ENCODE data around the gene SNTG2. TPM values are rescaled to one million over a fixed set of nuclear protein-coding genes. Genes with fewer than 3 reads are reported as not detected.

Gene SNTG2
- total and polyA plus RNA-seq, 4 donors = not detected

DNA sequence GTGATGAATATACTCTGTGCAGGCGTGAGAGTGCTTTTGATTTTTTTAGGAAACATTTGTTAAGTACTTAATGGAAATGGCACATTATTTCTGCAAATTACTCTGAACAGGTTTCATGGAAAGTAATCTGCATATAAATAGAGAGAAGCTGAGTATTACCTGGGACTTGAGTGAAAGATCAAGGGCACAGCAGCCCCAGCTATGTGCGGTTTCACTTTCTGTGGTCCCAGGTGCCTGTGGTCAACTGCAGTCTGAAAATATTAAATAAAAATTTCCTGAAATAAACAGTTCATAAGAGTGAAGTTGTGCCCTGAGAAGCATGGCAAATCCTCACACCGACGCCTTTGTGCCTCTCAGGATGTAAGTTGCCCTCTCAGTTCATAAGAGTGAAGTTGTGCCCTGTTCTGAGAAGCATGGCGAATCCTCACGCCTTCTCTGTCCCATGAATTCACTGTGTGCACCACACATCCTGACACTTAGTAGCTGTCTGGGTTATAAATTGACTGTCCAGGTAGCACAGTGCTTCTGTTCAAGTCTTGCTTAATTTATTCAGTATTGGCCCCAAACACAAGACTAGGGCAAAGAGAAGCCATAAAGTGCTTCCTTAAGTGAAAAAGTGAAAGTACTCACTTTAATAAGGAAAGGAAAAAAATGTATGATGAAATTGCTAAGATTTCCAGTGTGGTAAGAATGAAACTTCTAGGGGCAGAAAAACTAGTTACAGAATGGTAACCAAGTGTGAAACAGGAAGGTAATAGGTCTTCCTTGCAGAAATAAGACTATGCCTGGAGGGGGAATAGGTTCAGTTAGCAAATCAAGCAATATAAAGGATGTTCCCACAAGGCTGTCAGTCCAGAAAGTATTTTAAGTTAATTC is 4.3 kb upstream of the SNTG2 start (continued):
- TF ChIP-seq, protein P1, sequence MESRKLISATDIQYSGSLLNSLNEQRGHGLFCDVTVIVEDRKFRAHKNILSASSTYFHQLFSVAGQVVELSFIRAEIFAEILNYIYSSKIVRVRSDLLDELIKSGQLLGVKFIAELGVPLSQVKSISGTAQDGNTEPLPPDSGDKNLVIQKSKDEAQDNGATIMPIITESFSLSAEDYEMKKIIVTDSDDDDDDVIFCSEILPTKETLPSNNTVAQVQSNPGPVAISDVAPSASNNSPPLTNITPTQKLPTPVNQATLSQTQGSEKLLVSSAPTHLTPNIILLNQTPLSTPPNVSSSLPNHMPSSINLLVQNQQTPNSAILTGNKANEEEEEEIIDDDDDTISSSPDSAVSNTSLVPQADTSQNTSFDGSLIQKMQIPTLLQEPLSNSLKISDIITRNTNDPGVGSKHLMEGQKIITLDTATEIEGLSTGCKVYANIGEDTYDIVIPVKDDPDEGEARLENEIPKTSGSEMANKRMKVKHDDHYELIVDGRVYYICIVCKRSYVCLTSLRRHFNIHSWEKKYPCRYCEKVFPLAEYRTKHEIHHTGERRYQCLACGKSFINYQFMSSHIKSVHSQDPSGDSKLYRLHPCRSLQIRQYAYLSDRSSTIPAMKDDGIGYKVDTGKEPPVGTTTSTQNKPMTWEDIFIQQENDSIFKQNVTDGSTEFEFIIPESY (IDR thresholded peaks at IDR 0.05) = no peak

DNA sequence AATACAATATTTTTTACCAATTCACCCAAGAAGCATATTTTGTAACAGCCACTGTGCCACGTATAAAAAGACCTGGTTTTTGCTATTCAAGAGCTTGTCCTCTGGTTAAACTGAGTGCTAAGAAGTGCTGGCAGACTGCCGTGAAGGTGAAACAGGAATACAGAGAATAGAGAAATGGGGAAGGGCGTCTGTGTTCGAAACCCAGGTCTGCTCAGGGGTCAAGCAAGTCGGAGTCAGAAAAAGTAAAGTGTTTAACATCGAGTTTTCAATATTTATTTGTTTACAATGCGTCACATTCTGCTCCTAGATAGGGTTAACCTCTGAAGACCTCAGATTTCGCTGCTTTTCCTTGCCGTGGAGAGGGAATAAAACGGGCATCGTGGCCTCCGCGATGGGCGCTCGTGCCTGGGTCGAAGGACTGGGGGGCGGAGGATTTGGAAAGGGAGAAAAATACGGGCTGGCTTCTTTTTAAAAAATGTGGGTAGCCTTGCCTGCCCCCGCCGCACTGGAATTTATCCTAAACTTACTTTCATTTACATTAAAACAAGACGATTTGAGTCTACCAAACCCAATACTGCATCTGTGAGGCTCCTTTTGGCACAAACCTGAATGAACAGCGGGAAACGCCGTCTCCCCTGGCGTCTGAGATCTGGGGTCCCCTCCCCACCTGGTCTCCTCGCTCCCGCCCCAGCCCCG is 1.1 kb upstream of the SNTG2 start:
- Histone ChIP-seq H3K9me3 (ENCODE audit: control insufficient read depth in 4 of 4, low read length in 3 of 4) (peaks cover 0 to 8% (median 4%) of the 10 kb centered on the region in 4 donors), H3K27me3 (ENCODE audit: control insufficient read depth in 4 of 4, insufficient read depth in 4 of 4, low read length in 3 of 4) (peaks cover 0 to 12% (median 5%) of the 10 kb centered on the region in 4 donors), H3K27ac (ENCODE audit: low read depth in 1 of 2, low read length in 2 of 2) (no peak overlapping the region)

DNA sequence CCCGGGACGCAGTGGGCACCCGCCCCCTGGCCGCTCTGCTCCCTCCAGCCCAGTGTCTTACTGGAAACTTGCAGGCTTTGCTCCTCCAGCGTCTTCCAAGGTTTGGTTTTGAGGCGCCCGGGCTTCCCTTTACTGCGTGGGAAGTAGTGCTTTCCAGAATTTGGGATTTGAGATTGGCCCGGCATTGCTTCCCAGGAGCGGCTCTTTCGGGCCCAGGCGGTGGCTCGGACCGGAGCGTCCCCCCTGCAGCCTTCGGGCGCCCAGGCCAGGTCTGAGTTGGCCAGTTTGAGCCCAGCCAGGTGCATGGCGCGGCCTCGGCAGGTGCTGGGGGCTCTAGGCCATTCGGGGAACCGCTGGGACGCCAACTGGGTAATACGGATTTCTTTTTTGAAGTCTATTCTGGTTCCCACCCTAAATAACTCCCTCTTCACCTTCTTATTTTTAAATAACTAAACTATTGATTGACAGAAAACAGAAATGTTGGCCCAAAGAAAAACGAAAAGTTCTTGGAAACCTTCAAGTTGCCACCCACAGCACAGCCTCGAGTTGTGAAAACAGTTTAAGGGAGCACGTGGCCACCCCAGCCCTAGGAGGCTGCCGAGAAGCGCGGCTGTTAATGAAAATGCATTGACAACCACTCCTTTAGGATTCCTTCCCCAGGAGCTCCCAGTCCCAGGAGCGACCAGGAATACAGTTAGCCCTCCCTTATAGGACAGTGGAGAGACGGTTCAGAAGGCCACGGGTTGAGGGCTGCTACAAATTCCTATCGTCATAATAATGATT is 766 bp downstream of the SNTG2 start:
- peaks cover 3 to 18% (median 8%) of the 10 kb centered on the region in 4 donors for H3K4me1 ChIP-seq (ENCODE audit: control insufficient read depth in 4 of 4, insufficient read depth in 4 of 4, low read length in 3 of 4)
- WGBS = 7% methylated on average over 34 of the region's 34 CpGs
- DNase-seq (ENCODE audit: low spot score) = no peak
- H3K9me3 ChIP-seq (ENCODE audit: control insufficient read depth in 4 of 4, low read length in 3 of 4) = no peaks in the 10 kb centered on the region
- H3K4me3 ChIP-seq (ENCODE audit: low read depth in 1 of 3, low read length in 3 of 3) = peak overlapping the region in 1 of 3 donors; percentile 58
- H3K27me3 ChIP-seq (ENCODE audit: control insufficient read depth in 4 of 4, insufficient read depth in 4 of 4, low read length in 3 of 4) = peaks cover 0 to 10% (median 4%) of the 10 kb centered on the region in 4 donors
- no peak overlapping the region for H3K9ac ChIP-seq (ENCODE audit: low read depth in 1 of 2, low read length in 2 of 2)
- H3K27ac ChIP-seq (ENCODE audit: low read depth in 1 of 2, low read length in 2 of 2) = no peak overlapping the region
- H3K36me3 ChIP-seq (ENCODE audit: control insufficient read depth in 4 of 4, insufficient read depth in 3 of 4, low read depth in 1 of 4, low read length in 3 of 4) = no peaks in the 10 kb centered on the region
- TF ChIP-seq FOXA2 (IDR thresholded peaks at IDR 0.05) (no peak), SP1 (IDR thresholded peaks at IDR 0.05) (no peak), HNF4A (conservative IDR thresholded peaks at IDR 0.05) (no peak), EGR1 (IDR thresholded peaks at IDR 0.05; ENCODE audit: low read depth in 2 of 2) (no peak), FOXA1 (IDR thresholded peaks at IDR 0.05) (no peak), RXRA (IDR thresholded peaks at IDR 0.05) (no peak), NR2F2 (IDR thresholded peaks at IDR 0.05) (no peak)
- TF ChIP-seq, protein P2, sequence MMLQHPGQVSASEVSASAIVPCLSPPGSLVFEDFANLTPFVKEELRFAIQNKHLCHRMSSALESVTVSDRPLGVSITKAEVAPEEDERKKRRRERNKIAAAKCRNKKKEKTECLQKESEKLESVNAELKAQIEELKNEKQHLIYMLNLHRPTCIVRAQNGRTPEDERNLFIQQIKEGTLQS (IDR thresholded peaks at IDR 0.05) = no peak
- TF ChIP-seq, protein P3, sequence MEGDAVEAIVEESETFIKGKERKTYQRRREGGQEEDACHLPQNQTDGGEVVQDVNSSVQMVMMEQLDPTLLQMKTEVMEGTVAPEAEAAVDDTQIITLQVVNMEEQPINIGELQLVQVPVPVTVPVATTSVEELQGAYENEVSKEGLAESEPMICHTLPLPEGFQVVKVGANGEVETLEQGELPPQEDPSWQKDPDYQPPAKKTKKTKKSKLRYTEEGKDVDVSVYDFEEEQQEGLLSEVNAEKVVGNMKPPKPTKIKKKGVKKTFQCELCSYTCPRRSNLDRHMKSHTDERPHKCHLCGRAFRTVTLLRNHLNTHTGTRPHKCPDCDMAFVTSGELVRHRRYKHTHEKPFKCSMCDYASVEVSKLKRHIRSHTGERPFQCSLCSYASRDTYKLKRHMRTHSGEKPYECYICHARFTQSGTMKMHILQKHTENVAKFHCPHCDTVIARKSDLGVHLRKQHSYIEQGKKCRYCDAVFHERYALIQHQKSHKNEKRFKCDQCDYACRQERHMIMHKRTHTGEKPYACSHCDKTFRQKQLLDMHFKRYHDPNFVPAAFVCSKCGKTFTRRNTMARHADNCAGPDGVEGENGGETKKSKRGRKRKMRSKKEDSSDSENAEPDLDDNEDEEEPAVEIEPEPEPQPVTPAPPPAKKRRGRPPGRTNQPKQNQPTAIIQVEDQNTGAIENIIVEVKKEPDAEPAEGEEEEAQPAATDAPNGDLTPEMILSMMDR (IDR thresholded peaks at IDR 0.05; ENCODE audit: low read depth, low read length, missing input control) = no peak
- TF ChIP-seq, protein P1 (IDR thresholded peaks at IDR 0.05) = no peak

More for the DNA sequence above, 1.1 kb upstream of the SNTG2 start:
- TF ChIP-seq, protein P1 (IDR thresholded peaks at IDR 0.05) = no peak
- no peak for TF ChIP-seq HNF4A (conservative IDR thresholded peaks at IDR 0.05)
- no peak for TF ChIP-seq EGR1 (IDR thresholded peaks at IDR 0.05; ENCODE audit: low read depth in 2 of 2)
- no peak for TF ChIP-seq HNF4G (IDR thresholded peaks at IDR 0.05)
- TF ChIP-seq, protein P4, sequence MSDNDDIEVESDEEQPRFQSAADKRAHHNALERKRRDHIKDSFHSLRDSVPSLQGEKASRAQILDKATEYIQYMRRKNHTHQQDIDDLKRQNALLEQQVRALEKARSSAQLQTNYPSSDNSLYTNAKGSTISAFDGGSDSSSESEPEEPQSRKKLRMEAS (IDR thresholded peaks at IDR 0.05) = no peak
- no peak for TF ChIP-seq TAF1 (conservative IDR thresholded peaks at IDR 0.05)
- TF ChIP-seq, protein P2 (IDR thresholded peaks at IDR 0.05) = no peak
- Histone ChIP-seq H3K9ac (ENCODE audit: low read depth in 1 of 2, low read length in 2 of 2) (no peak overlapping the region), H3K36me3 (ENCODE audit: control insufficient read depth in 4 of 4, insufficient read depth in 3 of 4, low read depth in 1 of 4, low read length in 3 of 4) (no peaks in the 10 kb centered on the region), H3K4me1 (ENCODE audit: control insufficient read depth in 4 of 4, insufficient read depth in 4 of 4, low read length in 3 of 4) (peaks cover 3 to 18% (median 8%) of the 10 kb centered on the region in 4 donors), H3K4me3 (ENCODE audit: low read depth in 1 of 3, low read length in 3 of 3) (peak overlapping the region in 2 of 3 donors; percentile 20 to 58)
- 7% methylated on average over 28 of the region's 28 CpGs for WGBS
- no peak for DNase-seq (ENCODE audit: low spot score)
